ENCODE results near the gene ACSL6.

DNA sequence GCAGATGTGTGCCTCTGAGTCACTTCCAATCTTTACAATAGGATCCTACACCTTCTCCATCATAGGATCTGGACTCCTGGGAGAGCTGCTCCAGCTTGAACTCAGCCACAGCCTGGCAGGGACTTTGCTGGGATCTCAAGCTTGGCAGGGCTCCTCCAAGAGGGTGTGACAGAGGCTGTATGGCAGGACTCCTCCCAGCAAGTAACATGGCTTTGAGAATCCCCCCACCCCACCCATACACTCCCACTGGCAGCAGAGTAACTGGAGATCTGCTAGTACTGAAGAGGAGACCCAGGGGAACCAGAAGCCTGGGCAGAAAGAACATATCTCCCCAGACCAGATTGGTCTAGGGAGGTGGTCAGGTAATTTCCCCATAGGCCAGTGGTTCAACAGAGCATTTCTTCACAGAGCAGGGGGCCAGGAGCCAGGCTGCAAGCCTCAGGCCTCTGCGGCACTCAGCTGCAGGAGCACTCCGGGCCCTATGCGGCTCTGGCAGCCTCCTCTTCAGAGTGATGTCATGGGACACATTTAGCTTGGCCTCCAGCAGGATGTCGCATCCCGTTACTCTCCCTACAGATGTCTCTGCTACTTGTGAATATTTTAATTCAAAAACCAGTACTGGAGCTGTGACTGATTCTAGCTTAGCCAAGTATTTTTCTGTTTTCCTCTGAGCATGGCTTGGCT is 1.7 kb upstream of the ACSL6 start:
- no peak for TF ChIP-seq POLR2A (IDR thresholded peaks at IDR 0.05)
- TF ChIP-seq, protein P1, sequence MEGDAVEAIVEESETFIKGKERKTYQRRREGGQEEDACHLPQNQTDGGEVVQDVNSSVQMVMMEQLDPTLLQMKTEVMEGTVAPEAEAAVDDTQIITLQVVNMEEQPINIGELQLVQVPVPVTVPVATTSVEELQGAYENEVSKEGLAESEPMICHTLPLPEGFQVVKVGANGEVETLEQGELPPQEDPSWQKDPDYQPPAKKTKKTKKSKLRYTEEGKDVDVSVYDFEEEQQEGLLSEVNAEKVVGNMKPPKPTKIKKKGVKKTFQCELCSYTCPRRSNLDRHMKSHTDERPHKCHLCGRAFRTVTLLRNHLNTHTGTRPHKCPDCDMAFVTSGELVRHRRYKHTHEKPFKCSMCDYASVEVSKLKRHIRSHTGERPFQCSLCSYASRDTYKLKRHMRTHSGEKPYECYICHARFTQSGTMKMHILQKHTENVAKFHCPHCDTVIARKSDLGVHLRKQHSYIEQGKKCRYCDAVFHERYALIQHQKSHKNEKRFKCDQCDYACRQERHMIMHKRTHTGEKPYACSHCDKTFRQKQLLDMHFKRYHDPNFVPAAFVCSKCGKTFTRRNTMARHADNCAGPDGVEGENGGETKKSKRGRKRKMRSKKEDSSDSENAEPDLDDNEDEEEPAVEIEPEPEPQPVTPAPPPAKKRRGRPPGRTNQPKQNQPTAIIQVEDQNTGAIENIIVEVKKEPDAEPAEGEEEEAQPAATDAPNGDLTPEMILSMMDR (IDR thresholded peaks at IDR 0.05) = no peak
- no peak for TF ChIP-seq EP300 (IDR thresholded peaks at IDR 0.05)
